Cardiac fibroblast (primary cell): Measurements from ENCODE around the gene R3HDM2.
A peak's percentile ranks its signal among the peaks of the same experiment; 100 is the strongest.

Experiments used
- DNase-seq, 2 donors: peaks; one replicate each; pipeline versions ENCODE4 v3.0.0 to v3.0.0-alpha.2; 2010; ENCODE audit warnings: low read depth in 2 of 2
- H3K4me3 ChIP-seq, 2 donors: replicated peaks in 1 of 2; 1 replicate in 1 of 2; 2 replicates in 1 of 2; pipeline ENCODE4 v1.5.1; 2011; ENCODE audit warnings: low read depth in 2 of 2, low read length in 2 of 2, mild to moderate bottlenecking in 2 of 2, moderate library complexity in 1 of 2
- TF ChIP-seq, protein P1 (sequence below): IDR thresholded peaks from one replicate; pipeline ENCODE4 v1.5.1; 2011; ENCODE audit warnings: low read depth, mild to moderate bottlenecking, low read length, inconsistent platforms

The R3HDM2 gene

GRCh38 chr12:57220770-57221168 is 210.1 kb downstream of the R3HDM2 start:
- no peak for DNase-seq
- H3K4me3 ChIP-seq, result no peak overlapping the region
- TF ChIP-seq, protein P1, sequence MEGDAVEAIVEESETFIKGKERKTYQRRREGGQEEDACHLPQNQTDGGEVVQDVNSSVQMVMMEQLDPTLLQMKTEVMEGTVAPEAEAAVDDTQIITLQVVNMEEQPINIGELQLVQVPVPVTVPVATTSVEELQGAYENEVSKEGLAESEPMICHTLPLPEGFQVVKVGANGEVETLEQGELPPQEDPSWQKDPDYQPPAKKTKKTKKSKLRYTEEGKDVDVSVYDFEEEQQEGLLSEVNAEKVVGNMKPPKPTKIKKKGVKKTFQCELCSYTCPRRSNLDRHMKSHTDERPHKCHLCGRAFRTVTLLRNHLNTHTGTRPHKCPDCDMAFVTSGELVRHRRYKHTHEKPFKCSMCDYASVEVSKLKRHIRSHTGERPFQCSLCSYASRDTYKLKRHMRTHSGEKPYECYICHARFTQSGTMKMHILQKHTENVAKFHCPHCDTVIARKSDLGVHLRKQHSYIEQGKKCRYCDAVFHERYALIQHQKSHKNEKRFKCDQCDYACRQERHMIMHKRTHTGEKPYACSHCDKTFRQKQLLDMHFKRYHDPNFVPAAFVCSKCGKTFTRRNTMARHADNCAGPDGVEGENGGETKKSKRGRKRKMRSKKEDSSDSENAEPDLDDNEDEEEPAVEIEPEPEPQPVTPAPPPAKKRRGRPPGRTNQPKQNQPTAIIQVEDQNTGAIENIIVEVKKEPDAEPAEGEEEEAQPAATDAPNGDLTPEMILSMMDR, result no peak

- TF ChIP-seq, protein P1, result no peak
- H3K4me3 ChIP-seq, result no peak overlapping the region
- DNase-seq, result no peak
These were observed 210.7 kb downstream of the R3HDM2 start for GRCh38 chr12:57219993-57220754.

DNA sequence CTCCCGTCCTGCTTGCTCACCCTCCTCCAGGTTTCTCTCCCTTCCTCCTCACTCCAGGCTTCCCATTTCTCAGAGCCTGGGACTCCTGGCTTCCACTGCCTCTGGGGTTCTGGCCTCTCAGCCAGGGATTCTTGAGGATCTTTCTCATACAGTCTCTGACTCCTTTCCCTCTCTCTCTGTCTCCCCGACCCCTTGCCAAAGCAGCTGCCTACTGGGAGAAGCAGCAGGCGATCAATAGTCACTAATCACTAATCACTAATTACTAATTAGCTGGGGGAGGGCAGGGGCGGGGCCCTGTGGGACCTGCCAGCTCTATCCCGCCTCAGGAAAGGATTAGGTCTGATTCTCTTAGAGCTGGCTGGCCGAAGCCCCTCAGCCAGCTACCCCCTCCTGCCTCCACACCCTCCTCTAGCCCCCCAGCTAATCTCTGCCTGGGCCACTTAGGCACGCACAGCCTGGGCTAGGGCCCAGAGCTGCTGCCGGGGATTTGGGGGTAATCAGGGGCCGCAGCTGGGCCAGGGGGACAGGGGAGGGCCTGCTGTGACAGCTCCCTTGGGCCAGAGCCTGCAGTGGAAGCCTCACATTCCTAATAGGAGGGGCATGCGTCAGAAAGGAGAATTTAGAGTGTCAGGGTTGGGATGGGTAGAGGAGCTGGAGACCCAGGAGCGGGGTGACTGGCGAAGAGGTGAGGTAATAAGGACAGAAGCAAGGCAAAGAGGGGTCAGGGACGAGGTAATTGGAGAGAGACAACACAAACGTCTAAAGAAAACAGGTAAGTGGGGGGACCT is 211.4 kb downstream of the R3HDM2 start:
- DNase-seq, result no peak
- H3K4me3 ChIP-seq, result no peak overlapping the region

DNA sequence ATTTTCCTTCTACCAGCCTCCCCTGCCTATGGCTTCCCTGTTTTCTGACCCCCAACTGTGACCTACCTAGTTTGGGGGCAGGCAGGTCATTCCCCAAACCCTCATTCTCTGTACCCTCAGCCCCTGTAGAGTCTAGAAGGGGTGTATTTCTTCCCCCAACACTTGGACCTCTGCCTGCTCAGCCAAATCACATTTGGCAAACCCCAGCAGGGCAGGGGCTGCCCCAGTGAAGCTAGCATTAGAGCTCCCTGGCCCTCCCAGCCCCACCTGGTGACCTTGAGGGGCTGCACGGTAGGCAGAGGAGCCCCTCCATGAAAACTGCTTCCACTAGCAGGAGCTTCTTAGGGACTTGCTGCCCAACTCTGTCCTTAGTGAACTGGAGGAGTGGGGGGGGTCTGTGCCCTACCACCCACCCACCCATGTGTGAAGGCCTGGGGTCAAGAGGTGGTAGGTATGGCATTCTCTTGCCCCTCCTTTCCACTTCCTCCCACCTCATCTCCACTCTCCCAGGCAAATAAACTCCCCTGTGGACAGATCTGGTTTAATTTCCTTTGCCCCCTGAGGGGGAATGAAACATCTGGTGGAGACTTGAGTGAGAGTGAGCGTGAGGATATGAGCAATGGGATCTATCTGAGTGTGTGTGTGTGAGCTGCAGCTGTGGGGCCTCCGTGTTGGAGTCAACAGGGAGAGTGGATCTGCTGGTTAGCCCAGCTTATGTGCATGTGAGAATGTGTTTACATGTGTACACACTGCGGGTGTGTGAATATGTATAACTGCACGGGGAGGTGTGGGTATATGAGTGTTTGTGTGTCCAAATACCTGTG is 212.6 kb downstream of the R3HDM2 start:
- no peak overlapping the region for H3K4me3 ChIP-seq
- TF ChIP-seq, protein P1, result no peak
- DNase-seq, result no peak

More for the DNA sequence above, 211.4 kb downstream of the R3HDM2 start:
- TF ChIP-seq, protein P1, result no peak

DNA sequence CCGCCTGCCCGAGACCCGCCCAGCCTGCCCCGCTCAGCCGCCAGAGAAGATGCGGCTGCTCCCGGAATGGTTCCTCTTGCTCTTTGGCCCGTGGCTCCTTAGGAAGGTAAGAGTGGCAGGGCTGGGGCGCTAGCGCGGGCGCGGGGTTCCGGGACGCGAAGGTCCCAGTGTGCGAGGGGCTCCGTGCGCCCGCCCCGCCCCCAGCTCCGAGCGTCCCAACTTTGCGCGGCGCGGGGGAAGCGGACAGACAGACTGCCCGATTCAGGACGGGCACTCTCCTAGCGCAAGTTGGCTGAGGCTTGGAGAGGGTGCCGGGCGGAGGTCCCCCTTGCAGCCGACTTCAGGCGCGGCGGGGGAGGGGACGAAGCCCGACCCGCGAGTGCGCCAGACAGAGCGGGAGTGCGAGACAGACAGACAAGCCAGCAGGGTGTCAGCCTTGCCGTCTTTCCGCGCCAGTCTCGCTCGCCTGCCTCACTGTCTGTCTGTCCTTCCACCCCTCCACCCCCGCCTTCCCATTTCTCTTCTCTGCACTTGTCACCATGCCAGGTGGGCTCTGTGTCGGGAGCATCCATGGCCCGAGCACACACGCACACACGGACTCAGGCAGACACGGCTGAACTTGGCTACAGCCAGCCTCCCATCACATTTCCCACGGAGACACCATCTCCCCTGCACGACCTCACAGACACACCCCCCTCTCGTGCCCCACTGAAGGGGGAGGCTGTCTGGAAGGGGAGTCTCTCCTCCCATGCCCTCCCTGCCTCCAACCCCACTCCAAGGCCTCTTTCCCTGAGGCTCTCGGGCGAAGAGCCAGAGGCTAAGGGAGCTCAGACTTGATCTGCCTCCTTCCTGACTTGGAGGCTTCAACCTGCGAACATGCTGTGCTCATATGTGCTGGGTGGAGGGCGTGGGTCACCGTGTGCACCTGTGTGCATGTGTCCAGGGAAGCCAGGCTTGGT is 213.6 kb downstream of the R3HDM2 start:
- TF ChIP-seq, protein P1, result no peak
- peak overlapping the region; percentile 35 to 67 for H3K4me3 ChIP-seq
- peak in 1 of 2 donors; percentile 40 for DNase-seq
